Muscle of arm (tissue), 12 donors: ENCODE measurements around the gene TMEM190. TPM values are rescaled to one million over a fixed set of nuclear protein-coding genes. Genes with fewer than 3 reads are reported as not detected.
"Not testable (repeated sequence)": the region's sequence is repeated elsewhere in the genome, so short reads cannot be mapped to it uniquely, and the experiment has no call there.

Experiments used
- DNase-seq: peaks from one replicate; pipeline ENCODE4 v3.0.0-alpha.2; 2013
- polyA plus RNA-seq, 12 donors: library from polyadenylated mRNA; unstranded; fragments of 120-200 nt; gene quantifications; one replicate each; pipeline ENCODE4 v1.2.1, GENCODE V29; 2013; ENCODE audit not compliant: insufficient read length in 12 of 12

Gene TMEM190
- polyA plus RNA-seq, 12 donors = 0.58 TPM; not detected in 11

DNA sequence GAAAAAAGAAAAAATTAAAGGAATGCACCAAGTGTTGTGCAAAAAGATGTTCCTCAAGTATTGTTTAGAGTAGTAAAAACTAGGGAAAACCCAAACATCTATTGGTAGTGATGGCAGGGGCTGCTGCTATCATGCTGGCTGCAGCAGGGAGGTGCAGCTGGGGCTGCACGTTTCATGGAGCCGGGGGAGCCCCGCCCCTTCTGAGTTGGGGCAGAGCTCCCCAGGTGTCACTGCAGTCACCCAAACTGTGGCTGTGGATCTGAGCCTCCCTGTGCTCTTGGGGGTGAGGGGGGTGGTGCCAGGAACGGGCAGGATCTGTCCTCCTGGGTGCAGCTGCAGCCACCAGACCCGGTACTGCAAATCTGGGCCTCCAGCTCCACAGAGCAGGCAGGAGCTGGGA is 42.5 kb downstream of the TMEM190 start:
- no peak for DNase-seq

DNA sequence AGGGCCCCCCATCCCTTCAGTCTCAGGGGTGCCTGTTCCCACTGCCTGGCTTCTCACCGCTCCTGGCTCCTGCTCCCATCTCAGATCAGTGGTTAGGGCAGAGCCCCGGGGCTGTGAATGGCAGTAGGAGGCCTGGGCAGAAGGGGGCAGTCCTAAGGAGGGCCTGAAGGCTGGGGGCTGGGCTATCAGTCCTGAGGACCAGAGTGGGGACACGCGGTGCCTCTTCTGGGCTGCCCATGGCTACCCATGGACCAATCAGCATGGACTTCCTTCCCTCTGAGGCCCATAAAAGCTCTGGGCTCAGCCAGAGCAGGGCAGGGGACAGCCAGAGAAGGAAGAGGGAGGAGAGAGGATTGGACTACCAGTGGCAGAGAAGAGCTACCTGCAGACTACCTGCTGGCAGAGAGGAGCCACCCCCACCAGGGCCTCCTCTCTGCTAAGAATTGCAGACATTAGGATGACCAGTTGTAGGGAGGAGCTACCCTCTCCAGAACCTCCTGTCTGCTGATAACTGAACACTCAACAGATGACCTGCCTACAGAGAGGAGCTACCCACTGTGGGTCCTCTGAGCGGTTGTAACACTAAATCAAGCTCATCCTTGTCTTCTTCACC is 43.1 kb downstream of the TMEM190 start:
- no peak for DNase-seq

DNA sequence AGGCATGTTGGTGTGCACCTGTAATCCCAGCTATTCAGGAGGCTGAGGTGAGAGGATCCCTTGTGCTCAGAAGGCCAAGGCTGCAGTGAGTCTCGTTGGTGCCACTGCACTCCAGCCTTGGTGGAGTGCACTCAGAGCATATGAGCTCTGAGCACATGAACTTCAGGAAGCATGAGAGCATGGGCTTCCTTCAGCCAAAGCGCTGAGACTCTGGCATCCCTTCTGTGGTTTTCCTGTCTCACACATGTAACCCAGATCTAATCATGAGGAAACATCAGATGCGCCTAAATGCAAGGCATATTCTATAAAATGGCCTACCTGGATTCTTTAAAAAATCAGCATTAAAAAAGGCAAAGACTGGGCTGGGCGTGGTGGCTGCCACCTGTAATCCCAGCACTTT is 44.7 kb downstream of the TMEM190 start:
- not testable (repeated sequence) for DNase-seq

DNA sequence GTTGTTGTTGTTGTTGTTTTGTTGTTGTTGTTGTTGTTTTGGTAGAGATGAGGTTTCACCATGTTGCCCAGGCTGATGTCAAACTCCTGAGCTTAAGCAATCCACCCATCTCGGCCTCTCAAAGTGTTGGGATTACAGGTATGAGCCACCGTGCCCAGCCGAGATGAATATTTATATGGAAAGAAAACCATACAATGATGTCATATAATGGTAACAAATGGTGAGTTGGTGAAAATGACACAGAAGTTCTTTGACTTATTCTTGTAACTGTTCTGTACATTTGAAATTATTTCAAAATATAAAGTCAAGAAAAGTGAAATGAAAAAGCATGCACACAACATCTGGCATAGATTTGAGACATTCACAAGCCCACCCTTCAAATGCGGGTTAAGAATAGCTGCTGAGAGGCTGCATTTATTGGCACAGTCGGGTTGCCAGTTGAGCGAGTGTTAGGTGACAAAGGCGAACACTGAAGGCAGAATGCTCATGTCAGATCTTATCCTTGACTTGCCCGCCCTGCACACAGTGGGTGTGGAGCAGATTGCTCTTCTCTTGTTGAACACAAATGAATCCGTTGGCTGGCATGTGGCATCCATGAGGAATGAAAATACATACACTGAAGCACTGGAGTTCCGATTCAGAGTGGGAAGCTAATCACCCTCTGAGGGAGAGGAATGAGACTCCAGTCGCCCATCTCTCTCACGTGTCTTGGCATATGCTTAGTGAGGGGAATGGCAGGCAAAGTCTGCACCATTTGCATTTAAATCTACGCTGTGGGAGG is 46.8 kb downstream of the TMEM190 start:
- no peak for DNase-seq

DNA sequence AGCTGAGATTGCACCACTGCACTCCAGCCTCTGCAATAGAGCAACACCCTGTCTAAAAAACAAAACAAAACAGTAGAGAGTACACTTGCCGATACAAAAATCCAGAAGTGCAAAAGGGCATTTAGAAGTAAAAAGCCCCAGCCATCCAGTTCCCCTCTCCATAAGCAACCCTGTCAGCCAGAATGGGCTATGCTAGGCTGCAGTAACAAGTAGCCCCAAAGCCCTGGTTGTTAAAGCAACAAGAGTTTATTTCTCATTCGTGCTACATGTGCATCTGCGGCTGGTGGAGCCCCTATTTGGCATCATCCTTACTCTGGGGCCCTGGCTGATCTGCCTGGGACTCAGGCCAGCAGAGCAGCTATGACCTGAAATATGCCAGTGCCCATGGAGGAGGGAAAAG is 47.9 kb downstream of the TMEM190 start:
- no peak for DNase-seq

DNA sequence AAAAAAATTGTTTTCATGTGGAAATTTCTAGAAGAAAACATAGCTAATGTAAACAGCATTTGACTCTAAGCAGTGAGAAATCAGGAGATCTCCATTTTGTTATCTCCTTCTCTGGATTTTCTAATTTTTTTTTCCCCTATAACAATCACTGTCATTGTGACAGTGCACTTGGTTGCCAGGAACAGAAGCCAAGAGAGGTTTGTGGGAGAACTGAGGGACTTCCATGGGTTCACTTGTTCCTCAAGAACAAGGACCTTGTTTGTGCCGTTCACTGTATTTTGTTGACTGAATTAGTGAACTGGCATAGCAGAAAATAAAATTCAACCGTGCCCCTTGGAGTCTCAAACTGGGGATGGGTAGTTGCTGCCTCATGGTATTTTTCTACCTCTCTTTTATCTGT is 49.4 kb downstream of the TMEM190 start:
- DNase-seq = no peak

Other genes with a start within 250 kb of the TMEM190 start
- gene TNNT1, start 227.6 kb upstream of the TMEM190 start, polyA plus RNA-seq = 100 to 1,000 TPM in 11 of 12 donors, not detected in 1; 436 to 957 (median 725) TPM
- gene TNNI3, start 219.1 kb upstream of the TMEM190 start, polyA plus RNA-seq = 1 to 10 TPM in 10 of 12 donors, not detected in 2; 1.5 to 3.8 (median 2.3) TPM
- gene DNAAF3, start 210.2 kb upstream of the TMEM190 start, polyA plus RNA-seq = 1 to 10 TPM in 3 of 12 donors, under 1 TPM in 7, not detected in 2; 0.45 to 1.7 (median 0.66) TPM
- 1 to 10 TPM in 1 of 12 donors, under 1 TPM in 4, not detected in 7; 0.08 to 4.0 (median 0.29) TPM for gene SYT5, start 196.5 kb upstream of the TMEM190 start, polyA plus RNA-seq
- 1 to 10 TPM in 1 of 12 donors, under 1 TPM in 9, not detected in 2; 0.05 to 4.1 (median 0.22) TPM for gene PTPRH, start 167.3 kb upstream of the TMEM190 start, polyA plus RNA-seq
- gene TMEM86B, start 148.1 kb upstream of the TMEM190 start, polyA plus RNA-seq = 1 to 10 TPM in 11 of 12 donors, not detected in 1; 1.3 to 8.3 (median 2.6) TPM
- gene PPP6R1, start 117.8 kb upstream of the TMEM190 start, polyA plus RNA-seq = 10 to 100 TPM in 11 of 12 donors, not detected in 1; 21.5 to 45.8 (median 26.3) TPM
- 10 to 100 TPM in 11 of 12 donors, not detected in 1; 13.9 to 50.2 (median 19.1) TPM for gene HSPBP1, start 96.7 kb upstream of the TMEM190 start, polyA plus RNA-seq
- gene BRSK1, start 92.8 kb upstream of the TMEM190 start, polyA plus RNA-seq = 10 to 100 TPM in 2 of 12 donors, 1 to 10 TPM in 9, not detected in 1; 5.9 to 24.6 (median 6.9) TPM
- 1 to 10 TPM in 2 of 12 donors, under 1 TPM in 8, not detected in 2; 0.40 to 1.1 (median 0.71) TPM for gene TMEM150B, start 51.5 kb upstream of the TMEM190 start, polyA plus RNA-seq
- gene KMT5C, start 37.0 kb upstream of the TMEM190 start, polyA plus RNA-seq = 10 to 100 TPM in 11 of 12 donors, not detected in 1; 11.9 to 59.4 (median 19.7) TPM
- gene COX6B2, start 22.1 kb upstream of the TMEM190 start, polyA plus RNA-seq = 10 to 100 TPM in 1 of 12 donors, 1 to 10 TPM in 1, under 1 TPM in 4, not detected in 6; 0.07 to 18.3 (median 0.50) TPM
- gene GARIN5B, start 13.6 kb upstream of the TMEM190 start, polyA plus RNA-seq = under 1 TPM in 1 of 12 donors, not detected in 11; 0.07 TPM
- under 1 TPM in 10 of 12 donors, not detected in 2; 0.14 to 0.53 (median 0.30) TPM for gene IL11, start 6.4 kb upstream of the TMEM190 start, polyA plus RNA-seq
- under 1 TPM in 3 of 12 donors, not detected in 9; 0.22 to 0.55 (median 0.35) TPM for gene TMEM238, start 7.5 kb downstream of the TMEM190 start, polyA plus RNA-seq
- gene RPL28, start 9.1 kb downstream of the TMEM190 start, polyA plus RNA-seq = 1,000 to 10,000 TPM in 10 of 12 donors, 100 to 1,000 TPM in 1, not detected in 1; 796 to 2,808 (median 1,427) TPM
- 100 to 1,000 TPM in 1 of 12 donors, 10 to 100 TPM in 10, not detected in 1; 19.2 to 108 (median 30.4) TPM for gene UBE2S, start 31.0 kb downstream of the TMEM190 start, polyA plus RNA-seq
- gene SHISA7, start 66.5 kb downstream of the TMEM190 start, polyA plus RNA-seq = 1 to 10 TPM in 1 of 12 donors, under 1 TPM in 9, not detected in 2; 0.07 to 1.1 (median 0.17) TPM
- gene ISOC2, start 84.8 kb downstream of the TMEM190 start, polyA plus RNA-seq = 10 to 100 TPM in 11 of 12 donors, not detected in 1; 24.3 to 68.0 (median 27.9) TPM
- gene C19orf85, start 87.9 kb downstream of the TMEM190 start, polyA plus RNA-seq = not detected
- gene ZNF628, start 99.8 kb downstream of the TMEM190 start, polyA plus RNA-seq = 10 to 100 TPM in 1 of 12 donors, 1 to 10 TPM in 10, not detected in 1; 1.5 to 11.6 (median 2.4) TPM
- 100 to 1,000 TPM in 1 of 12 donors, 10 to 100 TPM in 11; 15.8 to 381 (median 24.4) TPM for gene NAT14, start 108.4 kb downstream of the TMEM190 start, polyA plus RNA-seq
- 10 to 100 TPM in 11 of 12 donors, not detected in 1; 12.2 to 37.5 (median 19.3) TPM for gene SSC5D, start 111.6 kb downstream of the TMEM190 start, polyA plus RNA-seq
- 10 to 100 TPM in 1 of 12 donors, 1 to 10 TPM in 10, not detected in 1; 1.1 to 18.7 (median 3.2) TPM for gene SBK2, start 160.3 kb downstream of the TMEM190 start, polyA plus RNA-seq
- under 1 TPM in 3 of 12 donors, not detected in 9; 0.12 to 0.46 (median 0.18) TPM for gene SBK3, start 168.7 kb downstream of the TMEM190 start, polyA plus RNA-seq
- gene ZNF579, start 204.0 kb downstream of the TMEM190 start, polyA plus RNA-seq = 10 to 100 TPM in 7 of 12 donors, 1 to 10 TPM in 4, not detected in 1; 7.3 to 26.0 (median 10.5) TPM
- gene FIZ1, start 222.7 kb downstream of the TMEM190 start, polyA plus RNA-seq = 10 to 100 TPM in 9 of 12 donors, 1 to 10 TPM in 2, not detected in 1; 9.2 to 16.3 (median 11.0) TPM
- gene ZNF524, start 223.5 kb downstream of the TMEM190 start, polyA plus RNA-seq = 10 to 100 TPM in 1 of 12 donors, 1 to 10 TPM in 9, not detected in 2; 4.2 to 11.2 (median 6.4) TPM
- gene ZNF865, start 228.8 kb downstream of the TMEM190 start, polyA plus RNA-seq = 10 to 100 TPM in 1 of 12 donors, 1 to 10 TPM in 10, not detected in 1; 4.5 to 11.0 (median 5.5) TPM
- gene ZNF784, start 247.7 kb downstream of the TMEM190 start, polyA plus RNA-seq = 10 to 100 TPM in 2 of 12 donors, 1 to 10 TPM in 9, not detected in 1; 5.6 to 14.3 (median 6.5) TPM